HCT116 (cell line): ENCODE results near the gene SLC2A13. TPM values are rescaled to one million over a fixed set of nuclear protein-coding genes. Genes with fewer than 3 reads are reported as not detected.
A peak's percentile ranks its signal among the peaks of the same experiment; 100 is the strongest.

Experiments
- ATAC-seq: fragments of 200-7000 bp; cut with Tn5 transposase; 2 replicates; pipeline ENCODE4 v1.9.1; 2020; ENCODE audit warnings: mild to moderate bottlenecking, moderate library complexity
- Bru-seq: library from RNA; stranded (reverse); fragments of 400-500 nt; gene quantifications from one replicate; lab custom pipeline; 2021; lab: Mats Ljungman, UMichigan
- BruChase-seq, 2 experiments: library from RNA; stranded (reverse); fragments of 400-500 nt; gene quantifications; one replicate each; lab custom pipeline; 2021; lab: Mats Ljungman, UMichigan
- BruUV-seq: library from RNA; stranded (reverse); fragments of 400-500 nt; replicated peaks from 2 replicates; lab custom pipeline; 2021; lab: Mats Ljungman, UMichigan
- CTCF ChIA-PET: fragments of 300-600 bp; sonication (Branson Sonifier 250); formaldehyde crosslinking; loops from one replicate; lab custom pipeline; 2021; ENCODE audit warnings: antibody characterized with exemption; lab: Charles Lee
- POLR2A ChIA-PET: fragments of 300-600, 350-600 bp; sonication (Branson Sonifier 250); formaldehyde crosslinking; loops from one replicate; lab custom pipeline; 2021; ENCODE audit warnings: antibody characterized with exemption; lab: Charles Lee
- RAD21 ChIA-PET, 2 experiments: fragments of 300-600 bp; sonication (Branson Sonifier 250); formaldehyde crosslinking; loops; one replicate each; lab custom pipeline; 2023; ENCODE audit warnings: low total read pairs in 2 of 2; ENCODE audit not compliant: uncharacterized antibody in 2 of 2, unreplicated experiment in 2 of 2, low non-redundant PET in 1 of 2; lab: Charles Lee
- DNase-seq: peaks from one replicate; pipeline ENCODE4 v3.0.0-alpha.2; 2010; ENCODE audit warnings: low read depth, low spot score
- H2AFZ ChIP-seq: fragments of 200-600 bp; shearing (Covaris generic), sonication (generic); 2 replicates; pipeline ENCODE4 v1.6.1; 2017; ENCODE audit warnings: low read depth, mixed run types, mixed read lengths, antibody characterized with exemption, low read length; ENCODE audit not compliant: poor library complexity, severe bottlenecking
- H3K27ac ChIP-seq: 2 replicates; pipeline ENCODE4 v1.5.1; 2012; ENCODE audit warnings: low read depth, low read length
- H3K27me3 ChIP-seq: fragments of 200-600 bp; sonication (generic); 2 replicates; pipeline ENCODE4 v1.6.1; 2016; ENCODE audit warnings: mixed run types, low read length, mixed read lengths; ENCODE audit not compliant: insufficient read depth
- H3K36me3 ChIP-seq, 2 experiments: fragments of 200-500 bp in 1 of 2; fragments of 200-600 bp in 1 of 2; sonication (Bioruptor generic) in 1 of 2; sonication (generic) in 1 of 2; 2 replicates each; pipeline versions ENCODE4 v1.5.1 to v1.6.1; 2014 to 2016; ENCODE audit warnings: low read length in 2 of 2, inconsistent platforms in 1 of 2, mixed read lengths in 1 of 2, mixed run types in 1 of 2; ENCODE audit not compliant: insufficient read depth in 2 of 2, control insufficient read depth in 1 of 2
- H3K4me1 ChIP-seq, 2 experiments: fragments of 200-600 bp in 1 of 2; sonication (generic) in 1 of 2; 2 replicates each; pipeline versions ENCODE4 v1.5.1 to v1.6.1; 2012 to 2017; ENCODE audit warnings: low read length in 2 of 2, inconsistent platforms in 1 of 2, mild to moderate bottlenecking in 1 of 2, mixed read lengths in 1 of 2, mixed run types in 1 of 2, moderate library complexity in 1 of 2; ENCODE audit not compliant: insufficient read depth in 2 of 2, control insufficient read depth in 1 of 2
- H3K4me2 ChIP-seq: fragments of 200-600 bp; sonication (generic); 2 replicates; pipeline ENCODE4 v1.6.1; 2017; ENCODE audit warnings: mixed run types, low read length, mixed read lengths
- H3K4me3 ChIP-seq, 2 experiments: fragments of 200-600 bp in 1 of 2; sonication (generic) in 1 of 2; replicated peaks in 1 of 2; 2 replicates each; pipeline ENCODE4 v1.5.1; 2011 to 2016; ENCODE audit warnings: low read length in 2 of 2, control low read depth in 1 of 2, low read depth in 1 of 2, mild to moderate bottlenecking in 1 of 2, mixed read lengths in 1 of 2, mixed run types in 1 of 2
- H3K79me2 ChIP-seq: fragments of 200-600 bp; sonication (generic); 2 replicates; pipeline ENCODE4 v1.6.1; 2017; ENCODE audit warnings: mild to moderate bottlenecking, mixed run types, low read length, moderate library complexity, mixed read lengths; ENCODE audit not compliant: insufficient read depth
- H3K9ac ChIP-seq: fragments of 200-600 bp; sonication (generic); 2 replicates; pipeline ENCODE4 v1.6.1; 2016; ENCODE audit warnings: low read length, mixed read lengths
- H3K9me2 ChIP-seq: fragments of 200-600 bp; sonication (generic), shearing (Covaris generic); 2 replicates; pipeline ENCODE4 v1.6.1; 2017; ENCODE audit warnings: mixed run types, mild to moderate bottlenecking, moderate library complexity; ENCODE audit not compliant: insufficient read depth
- H3K9me3 ChIP-seq, 2 experiments: fragments of 200-500 bp in 1 of 2; fragments of 200-600 bp in 1 of 2; sonication (Bioruptor generic) in 1 of 2; sonication (generic) in 1 of 2; 2 replicates each; pipeline ENCODE4 v1.6.1; 2014 to 2017; ENCODE audit warnings: low read length in 2 of 2, mixed read lengths in 2 of 2, inconsistent platforms in 1 of 2, low read depth in 1 of 2, mild to moderate bottlenecking in 1 of 2, mixed run types in 1 of 2, moderate library complexity in 1 of 2; ENCODE audit not compliant: control insufficient read depth in 1 of 2, insufficient read depth in 1 of 2
- H4K20me1 ChIP-seq: fragments of 200-600 bp; sonication (generic), shearing (Covaris generic); 2 replicates; pipeline ENCODE4 v1.6.1; 2017; ENCODE audit warnings: mixed run types, mild to moderate bottlenecking, moderate library complexity; ENCODE audit not compliant: insufficient read depth
- CBX3 ChIP-seq: IDR thresholded peaks from 2 replicates; pipeline ENCODE4 v1.6.1; 2012; ENCODE audit warnings: low read depth
- CEBPB ChIP-seq: IDR thresholded peaks from 2 replicates; pipeline ENCODE4 v1.6.1; 2012; ENCODE audit warnings: low read depth
- EGR1 ChIP-seq: IDR thresholded peaks from 2 replicates; pipeline ENCODE4 v1.6.1; 2012; ENCODE audit warnings: low read depth
- ELF1 ChIP-seq: IDR thresholded peaks from 2 replicates; pipeline ENCODE4 v1.6.1; 2012; ENCODE audit warnings: low read depth, borderline replicate concordance
- EZH2 ChIP-seq: fragments of 200-600 bp; sonication (generic); IDR thresholded peaks from 2 replicates; pipeline ENCODE4 v1.6.1; 2017; ENCODE audit warnings: antibody characterized with exemption, mixed run types
- EZH2phosphoT487 ChIP-seq: fragments of 200-600 bp; IDR thresholded peaks from 2 replicates; pipeline ENCODE4 v1.6.1; 2018; ENCODE audit warnings: antibody characterized with exemption, borderline replicate concordance
- JUND ChIP-seq: IDR thresholded peaks from 2 replicates; pipeline ENCODE4 v1.6.1; 2012
- POLR2A ChIP-seq: IDR thresholded peaks from 2 replicates; pipeline ENCODE4 v1.7.0; 2011; ENCODE audit warnings: borderline replicate concordance; ENCODE audit not compliant: insufficient read depth, insufficient read length; ENCODE audit errors: extremely low read depth
- POLR2AphosphoS5 ChIP-seq: IDR thresholded peaks from 2 replicates; pipeline ENCODE4 v1.6.1; 2011; ENCODE audit warnings: mild to moderate bottlenecking, low read depth, low read length, moderate library complexity
- RAD21 ChIP-seq: IDR thresholded peaks from 2 replicates; pipeline ENCODE4 v1.6.1; 2012; ENCODE audit warnings: low read depth, mild to moderate bottlenecking
- SIN3A ChIP-seq: IDR thresholded peaks from 2 replicates; pipeline ENCODE4 v1.6.1; 2012; ENCODE audit warnings: low read depth
- SP1 ChIP-seq: IDR thresholded peaks from 2 replicates; pipeline ENCODE4 v1.6.1; 2012; ENCODE audit warnings: low read depth
- SRF ChIP-seq: IDR thresholded peaks from 2 replicates; pipeline ENCODE4 v1.6.1; 2012; ENCODE audit warnings: low read depth
- TCF7L2 ChIP-seq: IDR thresholded peaks from 2 replicates; pipeline ENCODE4 v1.7.0; 2011; ENCODE audit warnings: borderline replicate concordance, inconsistent platforms; ENCODE audit not compliant: insufficient read depth, insufficient read length; ENCODE audit errors: extremely low read depth
- YY1 ChIP-seq: IDR thresholded peaks from 2 replicates; pipeline ENCODE4 v1.6.1; 2011; ENCODE audit warnings: low read length, low read depth, moderate library complexity, mild to moderate bottlenecking; ENCODE audit not compliant: insufficient replicate concordance; ENCODE audit errors: extremely low read depth
- ZFX ChIP-seq: fragments of 450-650 bp; IDR thresholded peaks from 2 replicates; pipeline ENCODE4 v1.6.1; 2017
- ZNF274 ChIP-seq: fragments of 200-500 bp; sonication (Bioruptor generic); IDR thresholded peaks from 2 replicates; pipeline ENCODE4 v1.6.1; 2014; ENCODE audit warnings: mild to moderate bottlenecking, low read depth, low read length, inconsistent platforms
- intact Hi-C: fragments of 100-400 bp; cut with micrococcal nuclease; formaldehyde crosslinking; loops from 2 replicates; pipeline ENCODE4 v1.10.0; 2022
- long read RNA-seq: library from polyadenylated mRNA; unstranded; transcript quantifications from one replicate; pipeline ENCODE4 v2.0.0, GENCODE V29; 2021; ENCODE audit not compliant: unreplicated experiment
- polyA plus RNA-seq: library from polyadenylated mRNA; unstranded; fragments of >200 nt; gene quantifications from 2 replicates; pipeline ENCODE4 v1.2.1, GENCODE V29; 2012; ENCODE audit warnings: missing spikeins
- total RNA-seq: library from RNA; stranded (reverse); gene quantifications from one replicate; pipeline ENCODE4 v1.2.1, GENCODE V29; 2021; ENCODE audit not compliant: unreplicated experiment
- TF ChIP-seq, protein P1 (sequence below): IDR thresholded peaks from 2 replicates; pipeline ENCODE4 v1.6.1; 2012

SLC2A13 gene
- total RNA-seq (6.8 TPM), Bru-seq, nascent RNA (percentile 53 among the genes with signal in this experiment), BruChase-seq, experiment 1, labeled RNA remaining after a 6-hour chase (percentile 37 among the genes with signal in this experiment), BruChase-seq, experiment 2, labeled RNA remaining after a 2-hour chase (percentile 41 among the genes with signal in this experiment)
- 1.1 and 1.6 TPM in 2 replicates for polyA plus RNA-seq
- long read RNA-seq, full-length matches to known transcripts, result 2 of 9 reads
- long read RNA-seq, partial matches to known transcripts, result 2 of 9 reads
- long read RNA-seq, other reads (novel, unspliced or antisense), result 5 of 9 reads

DNA sequence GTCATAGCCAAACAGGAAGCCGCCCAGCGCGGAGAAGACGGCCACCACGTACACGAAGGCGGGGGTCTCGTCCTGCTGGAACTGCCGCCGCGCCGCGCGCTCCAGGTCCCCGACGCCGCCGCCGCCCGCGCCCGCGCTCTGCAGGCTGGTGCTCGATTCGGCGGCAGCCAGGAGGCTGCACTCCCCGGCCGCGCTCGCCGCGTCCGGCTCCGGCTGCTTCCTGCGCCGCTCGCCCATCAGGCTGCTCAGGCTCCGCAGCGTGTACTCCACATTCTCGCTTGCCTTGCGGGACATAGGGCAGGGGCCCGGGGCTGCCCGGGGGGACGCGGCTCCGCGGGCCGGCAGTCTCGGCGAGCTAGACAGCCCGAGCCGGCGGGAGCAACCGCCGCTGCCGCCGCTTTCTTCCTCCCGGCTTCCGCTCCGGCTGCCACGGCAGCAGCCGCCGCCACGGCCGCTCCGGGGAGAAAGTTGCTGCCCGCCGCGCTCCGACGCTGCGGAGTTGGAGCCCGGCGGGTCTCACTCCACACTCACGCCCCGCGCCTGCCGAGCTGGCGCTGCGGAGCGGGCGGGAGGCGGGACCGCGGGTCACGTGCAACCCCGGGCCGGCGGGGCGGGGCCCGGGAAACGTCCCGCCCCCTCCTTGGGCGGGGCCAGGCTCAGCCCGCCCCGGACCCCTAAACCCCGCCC, at the start of gene SLC2A13:
SLC2A13 (minus strand) TSS at position 567 of the 687 bp plus-strand sequence; CDS start at position 294, 273 bp downstream.
- RAD21 ChIA-PET, result interaction anchor here in 1 of 2 experiments (1.2 kb wide), 1 partner anchor 94 kb away, joined by 4 read pairs; no protein-coding TSS in a partner anchor
- POLR2A ChIA-PET, result no interaction called here
- no peaks in the 10 kb centered on the region for H3K9me2 ChIP-seq
- no peaks in the 10 kb centered on the region for H4K20me1 ChIP-seq
- peak within 1 kb of the TSS; percentile 61 to 75 for H3K4me3 ChIP-seq
- intact Hi-C loops, result loop anchor here (2.0 kb wide), 1 partner anchor 519 kb away; no protein-coding TSS in a partner anchor
- peak within 1 kb of the TSS; percentile 93 for H3K4me2 ChIP-seq
- TF ChIP-seq POLR2AphosphoS5 (peak; percentile 67), POLR2A (no peak), ZFX (peak; percentile 33; the same call in 1 of the 2 replicates)
- peak within 1 kb of the TSS; percentile 50; the same call in 1 of the 2 replicates for H3K27ac ChIP-seq
- ATAC-seq, result peak; percentile 88
- peaks cover 14% of the 10 kb centered on the region; the same call in 1 of the 2 replicates for H3K79me2 ChIP-seq
- H3K27me3 ChIP-seq, result no peaks in the 10 kb centered on the region
- no peaks in the 10 kb centered on the region for H3K9me3 ChIP-seq
- no TSS peak for BruUV-seq
- peak within 1 kb of the TSS; percentile 65 for H3K9ac ChIP-seq
- H2AFZ ChIP-seq, result peak within 1 kb of the TSS; percentile 85
- CTCF ChIA-PET, result interaction anchor here (0.8 to 1.9 kb wide), 2 partner anchors 9 to 94 kb away, joined by 3 to 5 read pairs; no protein-coding TSS in a partner anchor
- peaks cover 7 to 25% of the 10 kb centered on the region in 2 experiments; a peak in 3 of 4 replicates for H3K4me1 ChIP-seq
- peak; percentile 18 for DNase-seq
- no peaks in the 10 kb centered on the region for H3K36me3 ChIP-seq

DNA sequence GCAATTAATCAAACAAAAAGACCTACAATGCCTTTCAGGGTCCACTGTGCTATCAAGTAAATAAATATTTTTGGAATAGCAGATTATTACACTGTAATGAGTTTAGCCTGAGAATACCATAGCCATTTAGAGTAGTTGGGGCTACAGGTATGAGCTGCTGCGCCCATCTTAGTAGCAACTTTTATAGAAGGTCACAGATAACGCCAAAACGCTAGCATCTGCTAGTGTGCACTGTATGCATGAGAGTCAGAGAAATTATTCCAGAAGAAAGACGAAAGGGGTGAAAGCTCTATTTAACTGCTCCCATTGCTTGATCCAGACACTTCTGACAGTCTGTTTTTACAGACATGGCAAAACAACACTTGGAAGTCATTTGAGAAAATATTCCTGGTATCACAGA, 48.5 kb upstream of the SLC2A13 start:
- no peak for ATAC-seq
- TF ChIP-seq SIN3A, result no peak
- no peak for TF ChIP-seq ELF1
- TF ChIP-seq SP1, result no peak
- TF ChIP-seq EGR1, result no peak
- TF ChIP-seq EZH2phosphoT487, result no peak
- no peak for TF ChIP-seq JUND
- TF ChIP-seq POLR2AphosphoS5, result no peak
- TF ChIP-seq, protein P1, sequence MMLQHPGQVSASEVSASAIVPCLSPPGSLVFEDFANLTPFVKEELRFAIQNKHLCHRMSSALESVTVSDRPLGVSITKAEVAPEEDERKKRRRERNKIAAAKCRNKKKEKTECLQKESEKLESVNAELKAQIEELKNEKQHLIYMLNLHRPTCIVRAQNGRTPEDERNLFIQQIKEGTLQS, result no peak
- TF ChIP-seq ZFX, result no peak
- TF ChIP-seq ZNF274, result no peak
- TF ChIP-seq EZH2, result no peak
- no peak for TF ChIP-seq YY1
- TF ChIP-seq CEBPB, result no peak
- no peak for TF ChIP-seq SRF
- TF ChIP-seq TCF7L2, result no peak
- TF ChIP-seq RAD21, result no peak
- no peak for TF ChIP-seq CBX3
- RAD21 ChIA-PET, result no interaction called here
- H3K36me3 ChIP-seq, result no peaks in the 10 kb centered on the region
- no peaks in the 10 kb centered on the region for H4K20me1 ChIP-seq
- H3K9me3 ChIP-seq, result no peaks in the 10 kb centered on the region
- H3K4me2 ChIP-seq, result no peak overlapping the region
- H3K4me1 ChIP-seq, result no peaks in the 10 kb centered on the region
- no peak overlapping the region for H3K27ac ChIP-seq
- no peak for DNase-seq
- H3K9me2 ChIP-seq, result no peaks in the 10 kb centered on the region
- no peaks in the 10 kb centered on the region for H3K27me3 ChIP-seq
- H3K9ac ChIP-seq, result no peak overlapping the region
- no TSS peak for BruUV-seq
- CTCF ChIA-PET, result interaction anchor here (2.3 kb wide), 1 partner anchor 159 kb away, joined by 9 read pairs; no protein-coding TSS in a partner anchor
- no peak overlapping the region for H3K4me3 ChIP-seq
- no peaks in the 10 kb centered on the region for H3K79me2 ChIP-seq
- POLR2A ChIA-PET, result no interaction called here
- no peak overlapping the region for H2AFZ ChIP-seq
- intact Hi-C loops, result no loop called here
